ENCODE results near the gene FDXACB1.

GRCh38 chr11:111878385-111878848, 548 bp downstream of the FDXACB1 start:
- TF ChIP-seq CTCF (IDR thresholded peaks at IDR 0.05) (no peak), POLR2A (IDR thresholded peaks at IDR 0.05) (no peak)
